GM19463 (cell line): ENCODE measurements around the gene TANC1.
A peak's percentile ranks its signal among the peaks of the same experiment; 100 is the strongest.

Experiments
- ATAC-seq: cut with Tn5 transposase; IDR thresholded peaks from one replicate; pipeline ENCODE4 v1.9.1; 2021; ENCODE audit warnings: mild to moderate bottlenecking, moderate library complexity; ENCODE audit not compliant: unreplicated experiment

Gene TANC1

DNA sequence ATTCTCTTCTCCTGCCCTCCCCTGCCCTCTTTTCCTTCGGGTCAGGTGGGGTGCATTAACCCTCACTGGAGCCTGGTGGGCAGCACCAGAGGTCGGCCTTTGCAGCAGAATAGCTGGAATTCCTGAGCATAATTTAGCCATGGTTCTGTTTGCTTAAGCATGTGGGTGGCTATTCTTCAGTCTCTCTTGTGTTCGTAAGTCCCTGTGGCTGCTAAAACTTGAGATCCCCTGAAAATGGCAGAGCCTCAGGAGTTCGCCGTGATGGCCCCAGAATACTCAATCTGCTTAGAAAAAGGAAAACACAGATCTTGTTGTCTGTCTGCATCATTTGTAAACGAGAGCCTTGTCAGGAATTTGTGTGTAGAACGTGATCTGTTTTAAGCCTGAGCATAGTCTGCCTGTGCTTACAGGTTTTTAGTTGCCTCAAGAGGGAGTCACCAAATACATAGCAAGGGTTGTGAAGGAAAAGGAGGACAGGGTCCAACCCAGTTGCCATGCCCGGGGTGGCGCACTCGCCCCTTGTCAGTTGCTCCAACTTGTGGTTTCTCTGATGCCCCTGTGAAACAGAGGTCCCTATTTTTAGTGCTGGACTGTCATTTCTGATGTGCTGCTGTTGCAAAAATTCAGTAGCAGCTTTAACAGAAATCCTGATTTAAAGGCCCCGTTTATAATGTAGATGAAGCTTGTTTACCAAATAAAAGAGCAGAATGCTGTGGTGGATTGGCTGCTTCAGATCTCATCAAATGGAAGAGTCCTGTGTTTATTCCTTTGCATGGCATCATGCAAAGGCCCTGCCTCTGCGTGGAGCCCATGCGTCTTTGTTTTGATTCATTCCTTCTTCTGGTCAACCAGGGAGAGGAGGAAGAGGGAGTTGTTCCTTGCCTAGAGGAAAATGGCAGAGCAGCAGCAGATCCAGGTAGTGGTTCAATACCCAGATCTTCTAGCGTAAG, 243.3 kb downstream of the TANC1 start:
- no peak for ATAC-seq

DNA sequence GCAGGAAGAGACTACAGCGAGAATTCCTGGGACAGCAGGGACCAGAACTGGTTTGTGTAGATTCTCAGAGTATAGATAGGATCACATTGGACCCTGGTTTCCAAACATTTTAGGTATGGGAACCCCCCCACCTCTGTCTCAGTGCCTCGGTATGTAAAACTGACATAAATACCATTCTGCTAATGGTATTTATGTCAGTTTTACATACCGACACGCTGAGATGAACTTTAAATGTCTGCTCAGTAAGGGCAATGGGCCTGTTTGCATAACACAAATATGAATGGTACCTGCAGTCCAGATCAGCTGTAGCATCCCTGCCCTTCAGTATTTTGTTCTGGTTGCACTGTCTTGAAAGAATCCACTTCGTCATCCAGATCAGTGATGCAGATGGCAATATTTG, 244.9 kb downstream of the TANC1 start:
- ATAC-seq = no peak

DNA sequence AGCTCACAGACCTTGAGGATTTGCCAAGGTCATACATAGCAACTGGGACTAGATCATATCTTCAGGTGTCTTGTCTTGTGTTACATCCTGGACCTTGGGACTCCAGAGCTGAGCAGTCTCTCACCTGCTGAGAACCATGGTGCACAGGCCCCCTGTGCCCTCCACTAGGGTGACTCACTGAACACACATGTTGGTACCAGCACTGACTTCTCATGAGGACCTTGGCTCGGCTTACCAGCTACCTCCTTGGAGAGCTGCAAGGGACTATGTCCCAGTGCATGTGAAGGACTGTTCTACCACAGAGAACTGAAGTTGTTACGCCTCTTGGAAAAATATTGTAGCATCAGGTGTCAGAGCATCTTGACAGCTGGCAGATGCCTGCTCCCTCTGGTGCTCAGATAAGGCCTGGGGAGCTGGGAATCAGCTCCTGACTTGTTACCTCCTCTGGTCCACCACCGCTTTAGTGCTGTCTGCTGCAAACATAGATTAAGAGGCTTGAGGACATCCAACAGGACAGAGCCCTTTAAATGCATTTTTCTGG, 246.0 kb downstream of the TANC1 start:
- ATAC-seq = no peak

DNA sequence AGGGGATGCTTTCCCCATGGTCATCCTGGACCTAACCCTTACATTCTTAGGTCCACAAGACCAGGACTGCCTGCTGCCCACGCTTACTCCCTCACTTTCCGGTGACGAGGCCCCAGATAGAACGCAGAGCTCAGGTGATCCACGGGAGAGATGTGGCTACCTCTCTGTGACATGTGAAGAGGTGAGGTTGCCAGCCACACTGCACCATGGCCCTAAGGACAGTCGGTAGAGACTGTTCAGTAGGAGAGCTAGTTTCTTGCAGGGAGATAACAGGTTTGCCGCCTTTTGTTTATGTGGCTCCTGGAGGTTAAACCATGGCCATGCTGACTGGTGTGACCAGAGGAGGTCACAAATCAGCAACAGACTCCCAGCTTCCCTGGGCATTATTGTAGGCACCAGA, 246.7 kb downstream of the TANC1 start:
- ATAC-seq = no peak

DNA sequence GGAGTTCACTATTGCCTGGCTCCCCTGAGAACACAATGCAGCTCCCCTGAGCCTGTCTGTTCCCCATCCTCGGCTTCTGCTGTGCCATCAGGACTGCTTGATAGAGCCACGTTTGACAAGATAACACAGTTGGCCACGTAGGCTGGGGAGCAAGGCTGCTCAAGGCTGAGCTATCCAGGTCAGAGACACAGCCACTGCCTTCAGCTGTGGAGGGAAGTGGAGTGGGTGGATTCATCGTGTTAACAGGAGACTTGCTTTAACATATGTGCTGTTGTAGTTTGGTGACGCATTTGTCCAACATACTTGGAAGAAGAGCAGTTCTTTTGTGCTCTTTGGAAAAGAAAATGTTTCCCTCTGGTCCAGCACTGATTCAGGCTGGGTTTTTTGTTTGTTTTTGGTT, 249.2 kb downstream of the TANC1 start:
- ATAC-seq = no peak

DNA sequence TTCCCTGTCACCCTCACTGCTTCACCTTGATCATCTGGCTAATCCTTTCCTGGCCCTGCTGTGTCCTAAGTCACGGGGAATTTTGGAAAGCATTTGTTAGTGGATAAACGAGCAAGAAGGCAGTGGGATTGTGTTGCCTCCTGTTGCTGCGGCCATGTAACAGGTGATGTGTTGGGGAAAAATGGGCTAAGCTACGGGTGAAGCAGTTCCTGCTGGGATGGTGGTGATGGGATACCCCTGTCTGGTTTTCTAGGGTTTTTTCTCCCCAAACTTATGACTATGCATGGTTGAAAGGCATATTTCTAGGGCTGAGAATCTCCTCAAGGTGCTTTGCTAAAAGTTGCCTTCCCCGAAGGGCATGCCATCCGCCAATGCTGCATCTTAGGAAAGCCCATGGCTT, 249.9 kb downstream of the TANC1 start:
- ATAC-seq = no peak

DNA sequence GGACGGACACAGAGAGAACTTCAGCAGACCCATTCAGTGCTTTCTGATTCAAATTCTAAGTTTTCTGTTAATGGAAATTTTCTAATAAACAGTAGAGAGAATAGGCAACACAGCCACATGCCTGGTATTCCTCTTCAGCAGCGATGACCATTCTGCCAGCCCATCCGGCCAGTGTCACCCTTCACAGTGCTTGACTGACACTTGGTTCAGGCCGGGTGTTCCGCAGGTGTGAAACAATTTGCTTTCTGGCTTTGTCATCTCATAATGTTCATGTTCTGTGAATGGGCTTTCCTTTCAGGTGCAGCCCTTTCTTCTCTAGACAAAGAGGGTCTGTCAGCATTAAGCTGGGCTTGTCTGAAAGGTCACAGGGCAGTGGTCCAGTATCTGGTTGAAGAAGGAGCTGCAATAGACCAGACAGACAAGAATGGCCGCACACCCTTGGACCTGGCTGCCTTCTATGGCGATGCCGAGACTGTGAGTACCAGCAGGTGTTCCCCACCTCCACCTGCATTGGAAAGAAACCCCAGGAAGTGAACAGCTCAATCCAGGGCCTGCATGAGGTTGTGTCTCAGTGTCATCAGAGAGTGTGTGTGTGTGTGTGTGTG, 251.1 kb downstream of the TANC1 start:
- ATAC-seq = no peak

DNA sequence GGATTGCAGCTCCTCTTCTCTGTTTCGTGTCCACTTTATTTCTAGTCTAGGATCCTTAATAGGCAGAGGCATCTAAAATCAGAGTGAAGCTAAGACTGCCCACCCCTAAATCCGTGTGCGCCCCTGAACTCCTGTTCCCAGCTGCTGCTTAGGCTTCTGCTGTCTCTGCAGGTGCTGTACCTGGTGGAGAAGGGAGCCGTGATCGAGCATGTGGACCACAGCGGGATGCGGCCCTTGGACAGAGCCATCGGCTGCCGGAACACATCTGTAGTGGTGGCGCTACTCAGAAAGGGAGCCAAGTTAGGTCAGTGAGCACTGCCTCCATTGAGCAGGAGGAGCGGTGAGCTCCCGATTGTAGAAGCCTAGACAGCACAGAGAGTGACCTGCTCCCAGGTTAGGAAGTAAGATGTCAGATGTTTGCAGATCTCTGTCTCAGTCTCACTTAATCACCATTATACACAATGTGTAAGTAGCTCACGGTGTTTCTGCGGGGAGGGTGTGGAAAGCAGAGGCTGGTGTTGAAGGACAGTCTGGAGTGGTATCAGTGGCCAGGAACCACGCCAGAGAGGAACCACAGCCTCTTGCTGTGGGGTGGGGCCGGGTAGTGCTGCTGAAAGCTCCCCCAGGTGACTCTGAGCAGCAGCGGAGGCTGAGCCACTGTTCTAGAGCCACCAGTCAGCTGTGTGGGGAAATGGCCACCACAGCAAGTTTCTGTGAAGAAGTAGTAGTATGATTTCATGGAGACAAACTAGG, 255.8 kb downstream of the TANC1 start:
- ATAC-seq = no peak

DNA sequence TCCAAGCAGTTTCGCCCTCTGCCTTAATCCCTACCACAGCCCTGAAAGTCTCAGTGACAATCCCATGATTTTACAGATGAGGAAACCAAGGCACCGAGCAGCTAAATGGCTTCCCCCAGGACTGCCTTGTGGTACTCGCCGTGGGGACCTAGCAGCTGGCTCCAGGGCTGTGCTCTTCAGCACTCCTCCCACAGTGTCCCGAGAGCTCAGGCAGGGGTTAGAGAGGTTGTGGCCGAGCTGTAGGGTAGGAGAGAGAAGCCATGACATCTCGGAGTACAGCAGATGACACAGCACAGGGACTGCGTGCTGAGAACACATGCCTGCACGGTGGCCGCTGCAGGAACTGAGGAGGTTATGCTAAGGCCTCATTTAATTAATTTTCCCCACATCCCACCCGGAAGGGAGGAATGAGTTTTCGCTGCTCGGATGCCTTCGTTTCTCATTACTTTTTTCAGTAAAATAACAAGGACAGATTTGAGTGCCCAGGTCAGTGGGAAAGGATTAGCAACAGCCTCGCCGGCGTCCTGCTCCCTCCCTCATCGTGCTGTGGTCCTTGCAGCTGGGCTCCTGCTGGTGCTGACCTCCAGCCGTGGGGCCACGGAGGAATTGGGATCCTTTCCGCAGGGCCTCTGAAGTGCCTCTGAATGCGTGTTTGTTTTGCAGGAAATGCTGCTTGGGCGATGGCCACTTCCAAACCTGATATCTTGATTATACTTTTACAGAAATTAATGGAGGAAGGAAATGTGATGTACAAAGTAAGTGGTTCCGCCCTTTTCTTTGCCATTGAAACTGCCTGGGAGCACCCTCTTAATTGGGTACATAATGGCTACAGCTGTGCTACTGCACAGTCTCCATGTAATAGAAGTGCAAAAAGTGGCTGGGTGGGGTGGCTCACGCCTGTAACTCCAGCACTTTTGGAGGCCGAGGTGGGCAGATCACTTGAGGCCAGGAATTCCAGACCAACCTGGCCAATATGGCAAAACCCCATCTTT, 256.9 kb downstream of the TANC1 start:
- no peak for ATAC-seq

DNA sequence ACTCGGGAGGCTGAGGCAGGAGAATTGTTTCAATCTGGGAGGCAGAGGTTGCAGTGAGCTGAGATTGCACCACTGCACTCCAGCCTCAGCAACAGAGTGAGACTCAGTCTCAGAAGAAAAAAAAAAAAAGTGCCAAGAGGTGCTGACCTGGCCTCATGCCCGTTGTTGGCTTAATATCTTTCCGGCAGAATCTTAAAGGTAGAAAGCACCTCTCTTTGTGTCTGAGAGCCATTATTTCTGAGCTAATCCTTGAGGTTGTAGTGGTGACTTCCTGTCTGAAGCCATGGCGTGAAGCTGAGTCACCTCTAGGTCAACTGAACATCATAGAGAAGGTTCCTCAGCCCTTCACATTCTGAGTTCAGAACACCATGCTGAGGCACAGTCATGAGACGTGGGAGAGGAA, 257.6 kb downstream of the TANC1 start:
- peak; percentile 65 for ATAC-seq

DNA sequence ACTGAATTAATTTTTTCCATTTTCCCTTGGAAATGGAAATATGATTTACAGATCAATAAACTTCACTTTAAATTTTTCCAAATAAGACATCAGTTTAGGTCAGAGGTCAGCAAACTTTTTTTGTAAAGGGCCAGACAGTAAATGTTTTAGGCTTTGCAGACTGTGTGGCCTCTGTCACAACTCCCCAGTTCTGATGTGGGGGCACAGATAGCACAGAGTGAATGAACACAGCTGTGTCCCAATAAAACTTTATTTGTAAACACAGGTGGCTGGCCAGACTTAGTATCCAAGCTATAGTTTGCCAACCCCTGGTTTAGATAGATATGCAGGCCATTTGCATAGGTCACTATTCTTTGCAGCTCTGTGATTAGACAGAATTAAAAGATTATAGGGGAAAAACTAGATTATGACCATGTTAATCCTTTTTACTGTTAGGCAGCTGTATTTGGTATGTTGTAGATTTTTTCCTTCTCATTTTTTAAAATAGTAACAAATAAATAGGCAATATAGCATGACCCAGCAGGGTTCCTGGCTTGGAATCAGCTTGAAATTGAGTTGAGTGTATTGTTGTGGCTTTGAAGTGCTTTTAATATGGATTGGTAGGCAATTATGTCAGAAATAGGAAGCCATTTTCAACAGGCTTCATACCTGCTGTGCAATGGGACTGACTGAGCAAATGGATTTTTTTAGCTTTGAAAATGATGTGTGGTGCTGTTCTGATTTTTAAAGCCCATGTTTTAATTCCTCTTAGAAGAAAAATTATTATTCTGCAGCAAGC, 258.4 kb downstream of the TANC1 start:
- ATAC-seq = no peak

DNA sequence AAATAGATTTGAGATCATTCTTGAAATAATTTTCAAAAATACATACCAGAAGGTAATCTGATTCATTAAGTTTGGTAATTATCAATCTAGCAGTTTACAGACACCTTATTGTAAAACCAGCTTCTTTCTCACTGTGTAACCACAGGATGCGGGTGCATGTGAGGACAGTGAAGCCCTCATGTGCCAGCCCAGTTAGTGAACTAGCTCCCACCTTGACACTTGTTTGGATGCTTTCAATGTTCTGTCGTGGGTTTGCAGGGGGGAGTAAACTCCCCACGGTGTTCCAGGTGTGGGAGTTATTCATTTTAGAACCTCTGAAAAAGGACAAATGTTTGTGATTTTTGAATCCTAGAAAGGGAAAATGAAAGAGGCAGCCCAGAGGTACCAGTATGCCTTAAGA, 259.0 kb downstream of the TANC1 start:
- ATAC-seq = no peak

DNA sequence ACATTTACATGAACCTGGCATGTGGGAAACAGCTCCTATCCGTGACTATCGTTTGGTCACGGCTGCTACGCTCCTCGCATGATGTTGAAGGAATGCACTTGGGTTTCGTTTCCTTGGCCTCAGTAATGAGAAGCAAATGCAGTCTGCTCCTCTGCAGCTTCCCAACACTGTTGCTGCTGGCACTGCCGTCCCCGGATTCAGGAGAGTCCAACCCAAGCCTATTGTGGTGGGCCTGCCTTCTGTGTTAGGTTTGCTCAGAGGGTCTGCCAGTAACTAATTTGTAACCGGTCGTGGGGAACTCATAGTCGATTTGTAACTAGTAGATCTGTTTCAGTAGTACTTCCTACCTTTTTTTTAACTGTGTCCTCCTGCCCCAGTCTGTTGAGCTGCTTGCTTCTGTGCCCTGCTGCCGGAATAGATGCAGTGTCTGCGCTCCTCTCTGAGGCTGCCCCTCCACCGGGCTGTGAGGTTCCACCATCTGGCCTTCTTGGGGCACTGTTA, 259.7 kb downstream of the TANC1 start:
- no peak for ATAC-seq

DNA sequence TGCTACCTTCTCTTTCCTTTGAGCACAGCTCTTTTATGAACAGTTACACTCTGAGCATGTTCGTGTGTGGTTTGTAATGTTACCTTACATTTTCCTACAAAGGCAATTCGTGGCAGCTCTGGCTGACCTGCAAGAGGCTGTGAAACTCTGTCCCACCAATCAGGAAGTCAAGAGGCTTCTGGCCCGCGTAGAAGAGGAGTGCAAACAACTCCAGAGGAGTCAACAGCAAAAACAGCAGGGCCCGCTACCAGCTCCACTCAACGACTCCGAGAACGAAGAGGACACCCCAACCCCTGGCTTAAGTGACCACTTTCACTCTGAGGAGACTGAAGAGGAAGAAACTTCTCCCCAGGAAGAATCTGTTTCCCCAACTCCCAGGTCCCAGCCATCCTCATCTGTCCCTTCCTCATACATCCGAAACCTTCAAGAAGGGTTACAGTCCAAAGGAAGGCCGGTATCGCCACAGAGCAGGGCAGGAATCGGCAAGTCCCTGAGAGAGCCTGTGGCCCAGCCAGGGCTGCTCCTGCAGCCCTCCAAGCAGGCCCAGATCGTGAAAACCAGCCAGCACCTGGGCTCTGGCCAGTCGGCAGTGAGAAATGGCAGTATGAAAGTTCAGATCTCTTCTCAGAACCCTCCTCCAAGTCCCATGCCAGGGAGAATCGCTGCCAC, 261.2 kb downstream of the TANC1 start:
- no peak for ATAC-seq

DNA sequence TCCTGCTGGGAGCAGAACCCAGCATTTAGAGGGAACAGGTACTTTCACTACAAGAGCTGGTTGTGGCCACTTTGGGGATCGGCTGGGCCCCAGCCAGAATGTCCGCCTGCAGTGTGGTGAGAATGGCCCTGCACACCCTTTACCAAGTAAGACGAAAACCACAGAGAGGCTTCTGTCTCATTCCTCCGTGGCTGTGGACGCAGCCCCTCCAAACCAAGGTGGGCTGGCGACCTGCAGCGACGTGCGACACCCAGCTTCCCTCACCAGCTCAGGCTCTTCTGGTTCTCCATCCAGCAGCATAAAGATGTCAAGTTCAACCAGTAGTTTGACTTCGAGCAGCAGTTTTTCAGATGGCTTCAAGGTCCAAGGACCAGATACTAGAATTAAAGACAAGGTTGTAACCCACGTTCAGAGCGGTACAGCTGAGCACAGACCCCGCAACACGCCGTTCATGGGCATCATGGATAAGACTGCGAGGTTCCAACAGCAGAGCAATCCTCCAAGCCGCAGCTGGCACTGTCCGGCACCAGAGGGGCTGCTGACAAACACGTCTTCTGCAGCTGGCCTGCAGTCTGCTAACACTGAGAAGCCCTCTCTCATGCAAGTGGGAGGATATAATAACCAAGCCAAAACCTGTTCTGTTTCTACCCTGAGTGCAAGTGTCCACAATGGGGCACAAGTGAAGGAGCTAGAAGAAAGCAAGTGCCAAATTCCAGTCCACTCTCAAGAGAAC, 261.9 kb downstream of the TANC1 start:
- no peak for ATAC-seq

DNA sequence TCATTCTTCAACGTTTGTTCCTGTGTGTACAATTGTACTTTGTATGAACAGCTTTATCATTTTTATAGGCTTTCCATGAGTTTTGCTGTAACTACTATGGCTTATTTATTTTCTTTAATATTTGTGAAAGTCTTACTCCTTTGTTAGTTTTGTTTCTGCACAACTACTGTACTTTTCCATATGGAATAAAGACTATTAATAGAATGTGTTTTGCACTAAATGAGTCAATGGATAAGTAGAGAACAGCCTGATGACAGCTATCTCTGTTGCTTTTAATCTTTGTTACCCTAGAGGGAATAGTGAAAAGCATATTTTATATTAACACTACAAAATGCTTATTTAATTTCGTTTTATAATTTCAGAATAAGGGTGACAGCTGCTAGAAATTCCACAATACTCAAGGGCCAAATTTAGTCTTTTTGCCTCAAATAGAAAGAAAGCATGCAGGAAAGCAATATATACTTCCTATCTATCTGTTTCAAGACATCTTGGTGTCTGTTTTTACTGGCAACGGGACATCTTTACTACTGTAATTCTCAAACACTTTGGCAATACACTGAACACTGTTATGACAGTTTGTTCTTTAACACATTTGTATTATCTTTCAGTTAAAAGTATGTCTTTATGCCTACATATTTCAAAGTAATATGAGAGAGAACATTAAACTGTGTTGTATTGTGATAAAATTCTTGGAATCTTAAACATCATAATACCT, 264.2 kb downstream of the TANC1 start:
- ATAC-seq = no peak

DNA sequence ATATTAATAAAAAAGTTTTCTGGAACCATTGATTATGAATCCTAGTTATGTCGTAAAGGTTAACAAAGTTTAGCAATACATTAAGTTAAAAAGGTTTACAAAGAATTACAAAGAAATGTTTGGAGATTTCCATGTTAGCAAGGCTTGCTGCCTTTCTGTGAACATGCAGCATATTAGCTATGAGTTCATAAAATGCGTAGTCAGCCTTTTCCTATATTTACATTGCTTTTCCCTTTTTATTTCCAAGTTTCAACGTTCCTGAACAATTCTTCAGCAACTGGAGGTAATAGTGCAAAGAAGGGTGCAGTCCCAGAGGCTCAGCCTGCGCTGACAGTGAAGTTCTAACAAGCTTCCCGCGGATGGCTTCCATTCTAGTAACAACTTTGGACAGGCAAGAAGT, 266.4 kb downstream of the TANC1 start:
- no peak for ATAC-seq
